Mesothelial cell of epicardium (in vitro differentiated cells): Measurements from ENCODE around the gene LRCH4. TPM values are rescaled to one million over a fixed set of nuclear protein-coding genes. Genes with fewer than 3 reads are reported as not detected.

Source experiments
- DNase-seq, 2 experiments: peaks; one replicate each; pipeline ENCODE4 v3.0.0; 2021; ENCODE audit warnings: low spot score in 2 of 2; ENCODE audit not compliant: unreplicated experiment in 2 of 2
- H3K27ac Mint-ChIP-seq: 2 replicates; pipeline ENCODE4 v1.8.0; 2021; ENCODE audit warnings: mixed read lengths
- H3K27me3 Mint-ChIP-seq: 2 replicates; pipeline ENCODE4 v1.8.0; 2021; ENCODE audit warnings: low read depth, mixed read lengths
- H3K36me3 Mint-ChIP-seq: 2 replicates; pipeline ENCODE4 v1.8.0; 2021; ENCODE audit warnings: mixed read lengths
- H3K4me1 Mint-ChIP-seq: 2 replicates; pipeline ENCODE4 v1.8.0; 2021; ENCODE audit warnings: mixed read lengths
- H3K4me3 Mint-ChIP-seq: 2 replicates; pipeline ENCODE4 v1.8.0; 2021; ENCODE audit warnings: mild to moderate bottlenecking, moderate library complexity, mixed read lengths
- H3K9me3 Mint-ChIP-seq: 2 replicates; pipeline ENCODE4 v1.8.0; 2021; ENCODE audit warnings: mixed read lengths
- CTCF ChIP-seq: fragments of 200-600 bp; sonication (generic); IDR thresholded peaks from one replicate; pipeline ENCODE4 v1.5.0; 2021; ENCODE audit warnings: antibody characterized with exemption; ENCODE audit not compliant: unreplicated experiment
- total RNA-seq: library from RNA; stranded (reverse); gene quantifications from 3 replicates; pipeline ENCODE4 v1.2.1, GENCODE V29; 2021

The LRCH4 gene
- total RNA-seq, 1 donor from 2014 or later: 127 TPM

- Mint-ChIP-seq H3K9me3 (no peaks in the 10 kb centered on the region), H3K4me3 (no peak overlapping the region), H3K4me1 (peaks cover 11% of the 10 kb centered on the region), H3K27me3 (no peaks in the 10 kb centered on the region), H3K36me3 (peaks cover 7% of the 10 kb centered on the region), H3K27ac (no peak overlapping the region)
- no peak for TF ChIP-seq CTCF
- no peak for DNase-seq
Measured at GRCh38 chr7:100576384-100576993, 9.4 kb downstream of the LRCH4 start.

GRCh38 chr7:100575746-100576383, 10.1 kb downstream of the LRCH4 start:
- TF ChIP-seq CTCF: no peak
- H3K36me3 Mint-ChIP-seq: peaks cover 7% of the 10 kb centered on the region
- no peak overlapping the region for H3K4me3 Mint-ChIP-seq
- H3K9me3 Mint-ChIP-seq: no peaks in the 10 kb centered on the region
- H3K4me1 Mint-ChIP-seq: peaks cover 17% of the 10 kb centered on the region
- no peak overlapping the region for H3K27ac Mint-ChIP-seq
- no peak for DNase-seq
- H3K27me3 Mint-ChIP-seq: no peaks in the 10 kb centered on the region

GRCh38 chr7:100575206-100575631, 10.7 kb downstream of the LRCH4 start:
- no peaks in the 10 kb centered on the region for H3K9me3 Mint-ChIP-seq
- no peaks in the 10 kb centered on the region for H3K27me3 Mint-ChIP-seq
- H3K36me3 Mint-ChIP-seq: peaks cover 7% of the 10 kb centered on the region
- no peak for TF ChIP-seq CTCF
- peaks cover 19% of the 10 kb centered on the region for H3K4me1 Mint-ChIP-seq
- DNase-seq: no peak
- H3K4me3 Mint-ChIP-seq: no peak overlapping the region
- H3K27ac Mint-ChIP-seq: no peak overlapping the region

GRCh38 chr7:100574362-100575205, 11.3 kb downstream of the LRCH4 start:
- no peaks in the 10 kb centered on the region for H3K27me3 Mint-ChIP-seq

More at GRCh38 chr7:100574362-100575205, 11.3 kb downstream of the LRCH4 start:
- H3K4me1 Mint-ChIP-seq: peaks cover 19% of the 10 kb centered on the region
- H3K36me3 Mint-ChIP-seq: peaks cover 7% of the 10 kb centered on the region
- no peak for TF ChIP-seq CTCF
- H3K4me3 Mint-ChIP-seq: no peak overlapping the region
- H3K27ac Mint-ChIP-seq: no peak overlapping the region
- H3K9me3 Mint-ChIP-seq: no peaks in the 10 kb centered on the region
- DNase-seq: no peak
